ENCODE measurements around the gene LRRK2. TPM values are rescaled to one million over a fixed set of nuclear protein-coding genes. Genes with fewer than 3 reads are reported as not detected.
"Not testable (repeated sequence)": the region's sequence is repeated elsewhere in the genome, so short reads cannot be mapped to it uniquely, and the experiment has no call there.

LRRK2 gene
- total RNA-seq, 2 experiments from 2014 or later = 0.76 TPM; not detected in 1

DNA sequence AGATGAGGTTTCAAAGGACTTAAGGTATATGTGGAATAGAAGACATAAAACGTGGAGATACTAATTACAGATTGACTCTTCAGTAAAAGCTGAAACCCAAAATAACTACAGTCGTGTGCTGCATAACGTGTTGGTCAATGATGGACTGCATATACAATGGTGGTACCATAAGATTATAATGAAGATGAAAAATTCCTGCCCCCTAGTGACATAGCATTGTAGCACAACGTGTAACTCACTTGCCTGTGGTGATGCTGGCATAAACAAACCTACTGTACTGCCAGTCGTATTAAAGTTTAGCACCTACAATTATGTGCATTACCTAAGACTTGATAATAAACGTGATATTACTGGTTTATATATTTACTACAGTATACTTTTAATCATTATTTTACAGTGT lies 150.3 kb downstream of the LRRK2 start:
- Mint-ChIP-seq H3K9me3 (no peaks in the 10 kb centered on the region), H3K4me3 (no peak overlapping the region), H3K27ac (no peak overlapping the region), H3K27me3 (no peaks in the 10 kb centered on the region), H3K36me3 (ENCODE audit: low read depth) (no peaks in the 10 kb centered on the region), H3K4me1 (ENCODE audit: low read depth) (no peaks in the 10 kb centered on the region)
- intact Hi-C loops (cut with micrococcal nuclease) = no loop called here
- ATAC-seq (no peak), DNase-seq (no peak)
- CTCF ChIA-PET = no interaction called here
- POLR2A ChIA-PET = no interaction called here
- no peak for TF ChIP-seq CTCF (IDR thresholded peaks at IDR 0.05)

DNA sequence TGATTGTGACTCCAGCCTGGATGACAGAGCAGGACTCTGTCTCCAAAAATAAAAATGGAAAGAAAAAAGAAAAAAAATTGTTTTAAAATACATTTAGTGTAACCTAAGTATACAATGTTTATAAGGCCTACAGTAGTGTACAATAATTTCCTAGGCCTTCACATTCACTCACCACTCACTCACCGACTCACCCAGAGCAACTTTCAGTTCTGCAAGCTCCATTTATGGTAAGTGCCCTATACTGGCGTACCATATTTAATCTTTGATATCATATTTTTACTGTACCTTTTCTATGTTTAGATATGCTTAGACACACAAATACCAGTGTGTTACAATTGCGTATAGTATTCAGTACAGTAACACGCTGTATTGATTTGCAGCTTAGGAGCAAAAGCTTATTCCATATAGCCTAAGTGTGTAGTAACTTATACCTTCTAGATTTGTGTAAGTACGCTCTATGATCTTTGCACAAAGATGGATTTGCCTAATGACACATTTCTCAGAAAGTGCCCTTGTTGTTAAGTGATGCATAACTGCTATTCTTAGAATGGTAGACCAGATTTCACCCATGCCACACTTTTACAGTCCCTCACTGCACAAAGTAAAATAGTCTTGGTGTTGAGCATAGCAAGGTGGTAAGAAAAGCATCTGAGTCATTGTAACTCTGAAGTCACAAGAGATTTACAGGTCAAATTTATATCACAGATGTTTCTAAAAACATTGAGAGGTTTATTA lies 151.9 kb downstream of the LRRK2 start:
- intact Hi-C loops (cut with micrococcal nuclease) = no loop called here
- POLR2A ChIA-PET = no interaction called here
- Mint-ChIP-seq H3K9me3 (no peaks in the 10 kb centered on the region), H3K27ac (no peak overlapping the region), H3K4me3 (no peak overlapping the region), H3K27me3 (no peaks in the 10 kb centered on the region), H3K36me3 (ENCODE audit: low read depth) (no peaks in the 10 kb centered on the region), H3K4me1 (ENCODE audit: low read depth) (no peaks in the 10 kb centered on the region)
- CTCF ChIA-PET = no interaction called here
- ATAC-seq = no peak
- no peak for TF ChIP-seq CTCF (IDR thresholded peaks at IDR 0.05)
- DNase-seq = no peak

- no peaks in the 10 kb centered on the region for H3K36me3 Mint-ChIP-seq (ENCODE audit: low read depth)
- no peak for DNase-seq
- intact Hi-C loops (cut with micrococcal nuclease) = no loop called here
- POLR2A ChIA-PET = no interaction called here
- H3K9me3 Mint-ChIP-seq = no peaks in the 10 kb centered on the region
- no peak overlapping the region for H3K4me3 Mint-ChIP-seq
- no peak for ATAC-seq
- no peak overlapping the region for H3K27ac Mint-ChIP-seq
- no peaks in the 10 kb centered on the region for H3K27me3 Mint-ChIP-seq
- CTCF ChIA-PET = no interaction called here
- TF ChIP-seq CTCF (IDR thresholded peaks at IDR 0.05) = no peak
- H3K4me1 Mint-ChIP-seq (ENCODE audit: low read depth) = no peaks in the 10 kb centered on the region
These were observed 153.9 kb downstream of the LRRK2 start for GRCh38 chr12:40378691-40379090.

DNA sequence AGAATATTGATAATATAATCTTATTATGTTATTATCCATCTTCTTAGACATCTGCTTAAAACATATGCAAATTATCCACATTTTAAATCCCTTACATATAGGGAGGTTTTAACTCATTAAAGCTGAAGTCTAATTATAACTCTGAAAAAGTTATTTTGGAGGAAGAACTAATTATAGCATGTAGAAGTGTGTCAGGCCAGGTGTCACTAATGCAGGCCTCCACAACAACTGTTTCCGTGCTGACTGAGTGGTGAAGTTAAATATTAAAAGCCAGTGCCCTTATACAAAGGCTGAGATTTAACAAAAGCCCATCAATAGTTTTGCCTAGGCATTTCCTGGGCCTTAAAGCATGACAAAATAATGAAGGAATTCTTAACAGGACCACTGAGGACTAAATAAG lies 157.4 kb downstream of the LRRK2 start:
- Mint-ChIP-seq H3K36me3 (ENCODE audit: low read depth) (no peaks in the 10 kb centered on the region), H3K27me3 (no peaks in the 10 kb centered on the region), H3K4me3 (no peak overlapping the region), H3K4me1 (ENCODE audit: low read depth) (no peaks in the 10 kb centered on the region), H3K27ac (no peak overlapping the region), H3K9me3 (no peaks in the 10 kb centered on the region)
- CTCF ChIA-PET = no interaction called here
- DNase-seq (no peak), ATAC-seq (no peak)
- no peak for TF ChIP-seq CTCF (IDR thresholded peaks at IDR 0.05)
- POLR2A ChIA-PET = no interaction called here
- intact Hi-C loops (cut with micrococcal nuclease) = no loop called here

- intact Hi-C loops (cut with micrococcal nuclease); H3K4me1 Mint-ChIP-seq (ENCODE audit: low read depth); H3K4me3 Mint-ChIP-seq; ATAC-seq; POLR2A ChIA-PET; DNase-seq; H3K36me3 Mint-ChIP-seq (ENCODE audit: low read depth); H3K27me3 Mint-ChIP-seq; CTCF ChIA-PET; H3K9me3 Mint-ChIP-seq; H3K27ac Mint-ChIP-seq: not testable (repeated sequence)
These were observed 162.5 kb downstream of the LRRK2 start for GRCh38 chr12:40387279-40387678.

GRCh38 chr12:40390980-40391379 lies 166.2 kb downstream of the LRRK2 start:
- Mint-ChIP-seq H3K4me3 (no peak overlapping the region), H3K36me3 (ENCODE audit: low read depth) (no peaks in the 10 kb centered on the region), H3K4me1 (ENCODE audit: low read depth) (no peaks in the 10 kb centered on the region), H3K9me3 (no peaks in the 10 kb centered on the region), H3K27ac (no peak overlapping the region), H3K27me3 (no peaks in the 10 kb centered on the region)
- intact Hi-C loops (cut with micrococcal nuclease) = no loop called here
- TF ChIP-seq CTCF (IDR thresholded peaks at IDR 0.05) = no peak
- ChIA-PET POLR2A (no interaction called here), CTCF (no interaction called here)
- no peak for DNase-seq
- ATAC-seq = no peak

Data from activated CD8-positive, alpha-beta T cell treated with anti-CD3 and anti-CD28 coated beads for 36 hours (primary cell).